HepG2 (cell line): ENCODE results near the gene ZNF839. TPM values are rescaled to one million over a fixed set of nuclear protein-coding genes. Genes with fewer than 3 reads are reported as not detected.

Experiments used
- CAMTA2 ChIP-seq: sonication (generic); formaldehyde crosslinking; IDR thresholded peaks from 2 replicates; pipeline ENCODE4 v1.4.0; 2020; ENCODE audit warnings: mild to moderate bottlenecking, missing genetic modification reagents, borderline replicate concordance
- RBM39 ChIP-seq: fragments of 200-400 bp; formaldehyde crosslinking; IDR thresholded peaks from one replicate; pipeline ENCODE4 v1.6.1; 2018; ENCODE audit warnings: antibody characterized with exemption, mild to moderate bottlenecking, low read depth, low read length; ENCODE audit not compliant: poor library complexity, severe bottlenecking
- TRIM24 ChIP-seq: sonication (generic); formaldehyde crosslinking; IDR thresholded peaks from 2 replicates; pipeline ENCODE4 v1.8.0; 2022; ENCODE audit warnings: mild to moderate bottlenecking, missing genetic modification reagents
- ZNF24 ChIP-seq: fragments of 450-650 bp; IDR thresholded peaks from 2 replicates; pipeline ENCODE4 v1.6.1; 2017; ENCODE audit warnings: antibody characterized with exemption, mild to moderate bottlenecking
- ZNF260 ChIP-seq: sonication (generic); formaldehyde crosslinking; IDR thresholded peaks from 2 replicates; pipeline ENCODE4 v1.4.0; 2020; ENCODE audit warnings: missing genetic modification reagents, low read depth, mild to moderate bottlenecking, borderline replicate concordance
- ZNF335 ChIP-seq: sonication (generic); formaldehyde crosslinking; IDR thresholded peaks from 2 replicates; pipeline ENCODE4 v1.4.0; 2020; ENCODE audit warnings: missing genetic modification reagents
- ZNF451 ChIP-seq: sonication (generic); formaldehyde crosslinking; IDR thresholded peaks from 2 replicates; pipeline ENCODE4 v1.5.0; 2020; ENCODE audit warnings: mild to moderate bottlenecking, missing genetic modification reagents
- ZNF616 ChIP-seq: sonication (generic); formaldehyde crosslinking; IDR thresholded peaks from 2 replicates; pipeline ENCODE4 v1.5.0; 2020; ENCODE audit warnings: low read depth, mild to moderate bottlenecking, missing genetic modification reagents
- polyA plus RNA-seq, 8 experiments: library from polyadenylated mRNA; depleted of rRNA in 3 of 8; stranded (reverse) in 7 of 8; unstranded in 1 of 8; fragments of >200 nt; fragmentation: Illumina TruSeq in 4 of 8; extraction: Trizol in 4 of 8; gene quantifications; 2 replicates each; pipeline versions ENCODE4 v1.2.1 to v1.2.3, GENCODE V29; 2011 to 2016; ENCODE audit warnings: low read depth in 4 of 8, missing spikeins in 1 of 8, mixed read lengths in 1 of 8; ENCODE audit not compliant: insufficient read depth in 1 of 8
- total RNA-seq, 5 experiments: library from RNA; depleted of rRNA; stranded (reverse); fragments of >200 nt; fragmentation: Illumina TruSeq; extraction: Trizol; gene quantifications; 2 replicates each; pipeline ENCODE4 v1.2.3, GENCODE V29; 2016; ENCODE audit warnings: low read depth in 1 of 5
- TF ChIP-seq, protein P1 (sequence below): sonication (generic); formaldehyde crosslinking; IDR thresholded peaks from 2 replicates; pipeline ENCODE4 v1.9.0; 2021; ENCODE audit warnings: missing genetic modification reagents, borderline replicate concordance
- TF ChIP-seq, protein P2 (sequence below): IDR thresholded peaks from 2 replicates; pipeline ENCODE4 v1.4.0; 2020; ENCODE audit warnings: mild to moderate bottlenecking, missing genetic modification reagents
- TF ChIP-seq, protein P3 (sequence below): sonication (generic); formaldehyde crosslinking; IDR thresholded peaks from 2 replicates; pipeline ENCODE4 v1.4.0; 2020; ENCODE audit warnings: missing genetic modification reagents
- TF ChIP-seq, protein P4 (sequence below): sonication (generic); formaldehyde crosslinking; IDR thresholded peaks from 2 replicates; pipeline ENCODE4 v1.5.0; 2020; ENCODE audit warnings: mild to moderate bottlenecking, missing genetic modification reagents, moderate library complexity
- TF ChIP-seq, protein P5 (sequence below): sonication (generic); formaldehyde crosslinking; IDR thresholded peaks from 2 replicates; pipeline ENCODE4 v1.4.0; 2020; ENCODE audit warnings: missing genetic modification reagents

Gene ZNF839
- total and polyA plus RNA-seq, 2 of the 13 experiments (the other 11 are each of a cell fraction or from before 2014, with no cell fraction given), result 11.1 to 12.8 TPM

DNA sequence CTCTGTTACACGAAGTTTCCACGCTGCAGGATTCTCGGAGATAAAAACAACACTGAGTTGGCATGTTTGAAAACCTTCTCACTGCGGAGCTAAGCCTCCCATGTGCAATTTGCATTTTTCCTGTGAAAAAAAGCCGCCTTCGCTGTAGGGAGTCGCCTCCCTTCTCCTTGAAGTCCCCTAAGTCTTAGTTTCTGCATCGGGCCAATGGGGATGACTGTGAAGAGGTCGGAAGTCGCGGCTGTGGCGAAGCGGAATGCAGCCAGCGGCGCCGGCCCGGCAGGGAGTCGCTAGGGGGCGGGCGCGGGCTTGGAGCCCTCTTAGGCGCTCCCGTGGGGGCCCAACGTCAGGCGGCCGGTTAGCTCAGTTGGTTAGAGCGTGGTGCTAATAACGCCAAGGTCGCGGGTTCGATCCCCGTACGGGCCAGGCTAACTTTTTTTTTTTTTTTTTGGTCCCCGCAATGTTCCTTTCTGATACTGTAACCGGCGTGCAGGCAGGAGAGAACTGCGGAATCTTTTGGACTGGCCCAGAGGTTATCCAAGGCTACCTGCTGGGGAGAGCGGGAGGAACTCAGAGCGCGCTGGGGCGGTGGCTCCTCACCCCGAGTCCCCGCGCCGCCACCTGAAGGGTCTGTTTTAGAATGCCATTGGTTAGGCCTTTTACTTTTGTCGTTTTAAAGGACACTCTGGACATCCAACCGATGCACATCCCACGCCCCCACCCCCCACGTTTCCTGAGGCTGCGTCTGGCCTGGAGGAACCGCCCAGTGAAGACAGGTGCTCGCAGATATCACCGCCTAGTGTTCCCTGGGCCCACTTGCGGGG is 2.6 kb upstream of the ZNF839 start (continued):
- TF ChIP-seq ZNF24 (peak; percentile 97), CAMTA2 (CRISPR knock-in tag) (peak; percentile 66; the same call in 1 of the 2 replicates), TRIM24 (CRISPR knock-in tag) (no peak), ZNF335 (CRISPR knock-in tag) (no peak), ZNF451 (CRISPR knock-in tag) (no peak), ZNF616 (CRISPR knock-in tag) (no peak), ZNF260 (CRISPR knock-in tag) (no peak), RBM39 (peak; percentile 86)
- TF ChIP-seq, protein P1, sequence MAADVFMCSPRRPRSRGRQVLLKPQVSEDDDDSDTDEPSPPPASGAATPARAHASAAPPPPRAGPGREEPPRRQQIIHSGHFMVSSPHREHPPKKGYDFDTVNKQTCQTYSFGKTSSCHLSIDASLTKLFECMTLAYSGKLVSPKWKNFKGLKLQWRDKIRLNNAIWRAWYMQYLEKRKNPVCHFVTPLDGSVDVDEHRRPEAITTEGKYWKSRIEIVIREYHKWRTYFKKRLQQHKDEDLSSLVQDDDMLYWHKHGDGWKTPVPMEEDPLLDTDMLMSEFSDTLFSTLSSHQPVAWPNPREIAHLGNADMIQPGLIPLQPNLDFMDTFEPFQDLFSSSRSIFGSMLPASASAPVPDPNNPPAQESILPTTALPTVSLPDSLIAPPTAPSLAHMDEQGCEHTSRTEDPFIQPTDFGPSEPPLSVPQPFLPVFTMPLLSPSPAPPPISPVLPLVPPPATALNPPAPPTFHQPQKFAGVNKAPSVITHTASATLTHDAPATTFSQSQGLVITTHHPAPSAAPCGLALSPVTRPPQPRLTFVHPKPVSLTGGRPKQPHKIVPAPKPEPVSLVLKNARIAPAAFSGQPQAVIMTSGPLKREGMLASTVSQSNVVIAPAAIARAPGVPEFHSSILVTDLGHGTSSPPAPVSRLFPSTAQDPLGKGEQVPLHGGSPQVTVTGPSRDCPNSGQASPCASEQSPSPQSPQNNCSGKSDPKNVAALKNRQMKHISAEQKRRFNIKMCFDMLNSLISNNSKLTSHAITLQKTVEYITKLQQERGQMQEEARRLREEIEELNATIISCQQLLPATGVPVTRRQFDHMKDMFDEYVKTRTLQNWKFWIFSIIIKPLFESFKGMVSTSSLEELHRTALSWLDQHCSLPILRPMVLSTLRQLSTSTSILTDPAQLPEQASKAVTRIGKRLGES (CRISPR knock-in tag), result no peak
- TF ChIP-seq, protein P2, sequence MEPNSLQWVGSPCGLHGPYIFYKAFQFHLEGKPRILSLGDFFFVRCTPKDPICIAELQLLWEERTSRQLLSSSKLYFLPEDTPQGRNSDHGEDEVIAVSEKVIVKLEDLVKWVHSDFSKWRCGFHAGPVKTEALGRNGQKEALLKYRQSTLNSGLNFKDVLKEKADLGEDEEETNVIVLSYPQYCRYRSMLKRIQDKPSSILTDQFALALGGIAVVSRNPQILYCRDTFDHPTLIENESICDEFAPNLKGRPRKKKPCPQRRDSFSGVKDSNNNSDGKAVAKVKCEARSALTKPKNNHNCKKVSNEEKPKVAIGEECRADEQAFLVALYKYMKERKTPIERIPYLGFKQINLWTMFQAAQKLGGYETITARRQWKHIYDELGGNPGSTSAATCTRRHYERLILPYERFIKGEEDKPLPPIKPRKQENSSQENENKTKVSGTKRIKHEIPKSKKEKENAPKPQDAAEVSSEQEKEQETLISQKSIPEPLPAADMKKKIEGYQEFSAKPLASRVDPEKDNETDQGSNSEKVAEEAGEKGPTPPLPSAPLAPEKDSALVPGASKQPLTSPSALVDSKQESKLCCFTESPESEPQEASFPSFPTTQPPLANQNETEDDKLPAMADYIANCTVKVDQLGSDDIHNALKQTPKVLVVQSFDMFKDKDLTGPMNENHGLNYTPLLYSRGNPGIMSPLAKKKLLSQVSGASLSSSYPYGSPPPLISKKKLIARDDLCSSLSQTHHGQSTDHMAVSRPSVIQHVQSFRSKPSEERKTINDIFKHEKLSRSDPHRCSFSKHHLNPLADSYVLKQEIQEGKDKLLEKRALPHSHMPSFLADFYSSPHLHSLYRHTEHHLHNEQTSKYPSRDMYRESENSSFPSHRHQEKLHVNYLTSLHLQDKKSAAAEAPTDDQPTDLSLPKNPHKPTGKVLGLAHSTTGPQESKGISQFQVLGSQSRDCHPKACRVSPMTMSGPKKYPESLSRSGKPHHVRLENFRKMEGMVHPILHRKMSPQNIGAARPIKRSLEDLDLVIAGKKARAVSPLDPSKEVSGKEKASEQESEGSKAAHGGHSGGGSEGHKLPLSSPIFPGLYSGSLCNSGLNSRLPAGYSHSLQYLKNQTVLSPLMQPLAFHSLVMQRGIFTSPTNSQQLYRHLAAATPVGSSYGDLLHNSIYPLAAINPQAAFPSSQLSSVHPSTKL (CRISPR knock-in tag), result peak; percentile 29; the same call in 1 of the 2 replicates
- TF ChIP-seq, protein P3, sequence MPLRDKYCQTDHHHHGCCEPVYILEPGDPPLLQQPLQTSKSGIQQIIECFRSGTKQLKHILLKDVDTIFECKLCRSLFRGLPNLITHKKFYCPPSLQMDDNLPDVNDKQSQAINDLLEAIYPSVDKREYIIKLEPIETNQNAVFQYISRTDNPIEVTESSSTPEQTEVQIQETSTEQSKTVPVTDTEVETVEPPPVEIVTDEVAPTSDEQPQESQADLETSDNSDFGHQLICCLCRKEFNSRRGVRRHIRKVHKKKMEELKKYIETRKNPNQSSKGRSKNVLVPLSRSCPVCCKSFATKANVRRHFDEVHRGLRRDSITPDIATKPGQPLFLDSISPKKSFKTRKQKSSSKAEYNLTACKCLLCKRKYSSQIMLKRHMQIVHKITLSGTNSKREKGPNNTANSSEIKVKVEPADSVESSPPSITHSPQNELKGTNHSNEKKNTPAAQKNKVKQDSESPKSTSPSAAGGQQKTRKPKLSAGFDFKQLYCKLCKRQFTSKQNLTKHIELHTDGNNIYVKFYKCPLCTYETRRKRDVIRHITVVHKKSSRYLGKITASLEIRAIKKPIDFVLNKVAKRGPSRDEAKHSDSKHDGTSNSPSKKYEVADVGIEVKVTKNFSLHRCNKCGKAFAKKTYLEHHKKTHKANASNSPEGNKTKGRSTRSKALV (CRISPR knock-in tag), result no peak
- TF ChIP-seq, protein P4, sequence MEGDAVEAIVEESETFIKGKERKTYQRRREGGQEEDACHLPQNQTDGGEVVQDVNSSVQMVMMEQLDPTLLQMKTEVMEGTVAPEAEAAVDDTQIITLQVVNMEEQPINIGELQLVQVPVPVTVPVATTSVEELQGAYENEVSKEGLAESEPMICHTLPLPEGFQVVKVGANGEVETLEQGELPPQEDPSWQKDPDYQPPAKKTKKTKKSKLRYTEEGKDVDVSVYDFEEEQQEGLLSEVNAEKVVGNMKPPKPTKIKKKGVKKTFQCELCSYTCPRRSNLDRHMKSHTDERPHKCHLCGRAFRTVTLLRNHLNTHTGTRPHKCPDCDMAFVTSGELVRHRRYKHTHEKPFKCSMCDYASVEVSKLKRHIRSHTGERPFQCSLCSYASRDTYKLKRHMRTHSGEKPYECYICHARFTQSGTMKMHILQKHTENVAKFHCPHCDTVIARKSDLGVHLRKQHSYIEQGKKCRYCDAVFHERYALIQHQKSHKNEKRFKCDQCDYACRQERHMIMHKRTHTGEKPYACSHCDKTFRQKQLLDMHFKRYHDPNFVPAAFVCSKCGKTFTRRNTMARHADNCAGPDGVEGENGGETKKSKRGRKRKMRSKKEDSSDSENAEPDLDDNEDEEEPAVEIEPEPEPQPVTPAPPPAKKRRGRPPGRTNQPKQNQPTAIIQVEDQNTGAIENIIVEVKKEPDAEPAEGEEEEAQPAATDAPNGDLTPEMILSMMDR (CRISPR knock-in tag), result peak; percentile 93
- TF ChIP-seq, protein P5, sequence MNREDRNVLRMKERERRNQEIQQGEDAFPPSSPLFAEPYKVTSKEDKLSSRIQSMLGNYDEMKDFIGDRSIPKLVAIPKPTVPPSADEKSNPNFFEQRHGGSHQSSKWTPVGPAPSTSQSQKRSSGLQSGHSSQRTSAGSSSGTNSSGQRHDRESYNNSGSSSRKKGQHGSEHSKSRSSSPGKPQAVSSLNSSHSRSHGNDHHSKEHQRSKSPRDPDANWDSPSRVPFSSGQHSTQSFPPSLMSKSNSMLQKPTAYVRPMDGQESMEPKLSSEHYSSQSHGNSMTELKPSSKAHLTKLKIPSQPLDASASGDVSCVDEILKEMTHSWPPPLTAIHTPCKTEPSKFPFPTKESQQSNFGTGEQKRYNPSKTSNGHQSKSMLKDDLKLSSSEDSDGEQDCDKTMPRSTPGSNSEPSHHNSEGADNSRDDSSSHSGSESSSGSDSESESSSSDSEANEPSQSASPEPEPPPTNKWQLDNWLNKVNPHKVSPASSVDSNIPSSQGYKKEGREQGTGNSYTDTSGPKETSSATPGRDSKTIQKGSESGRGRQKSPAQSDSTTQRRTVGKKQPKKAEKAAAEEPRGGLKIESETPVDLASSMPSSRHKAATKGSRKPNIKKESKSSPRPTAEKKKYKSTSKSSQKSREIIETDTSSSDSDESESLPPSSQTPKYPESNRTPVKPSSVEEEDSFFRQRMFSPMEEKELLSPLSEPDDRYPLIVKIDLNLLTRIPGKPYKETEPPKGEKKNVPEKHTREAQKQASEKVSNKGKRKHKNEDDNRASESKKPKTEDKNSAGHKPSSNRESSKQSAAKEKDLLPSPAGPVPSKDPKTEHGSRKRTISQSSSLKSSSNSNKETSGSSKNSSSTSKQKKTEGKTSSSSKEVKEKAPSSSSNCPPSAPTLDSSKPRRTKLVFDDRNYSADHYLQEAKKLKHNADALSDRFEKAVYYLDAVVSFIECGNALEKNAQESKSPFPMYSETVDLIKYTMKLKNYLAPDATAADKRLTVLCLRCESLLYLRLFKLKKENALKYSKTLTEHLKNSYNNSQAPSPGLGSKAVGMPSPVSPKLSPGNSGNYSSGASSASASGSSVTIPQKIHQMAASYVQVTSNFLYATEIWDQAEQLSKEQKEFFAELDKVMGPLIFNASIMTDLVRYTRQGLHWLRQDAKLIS (CRISPR knock-in tag), result no peak
